Lower leg skin (tissue), 3 donors: Measurements from ENCODE around the gene OR5D16.

Experiments used
- POLR2A ChIP-seq, 2 donors: fragments of 450-650 bp; IDR thresholded peaks; one replicate each; pipeline ENCODE4 v1.6.1; 2016 to 2017; ENCODE audit warnings: antibody characterized with exemption in 2 of 2, mild to moderate bottlenecking in 1 of 2, moderate library complexity in 1 of 2
- TF ChIP-seq, protein P1 (sequence below), 3 donors: fragments of 450-650 bp; IDR thresholded peaks; one replicate each; pipeline ENCODE4 v1.5.1; 2016; ENCODE audit warnings: antibody characterized with exemption in 3 of 3, mild to moderate bottlenecking in 3 of 3, moderate library complexity in 2 of 3

DNA sequence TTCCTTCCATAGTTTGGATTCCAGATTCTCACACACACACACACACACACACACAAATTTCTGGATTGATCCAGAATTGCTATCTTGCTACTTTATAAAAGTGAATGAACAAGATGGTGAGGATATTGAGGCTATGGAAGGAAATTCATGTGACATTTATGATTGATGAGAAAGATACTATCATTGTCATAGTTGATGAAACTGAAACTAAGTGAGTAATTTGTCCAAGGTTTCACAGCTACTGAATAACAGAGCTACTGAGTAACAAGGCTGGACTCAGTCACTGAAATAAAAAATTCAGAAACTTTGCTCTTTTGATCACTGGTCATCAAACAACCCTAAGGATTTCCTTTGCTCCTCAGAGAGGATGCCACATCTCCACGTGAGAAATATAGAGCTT, 16.2 kb downstream of the OR5D16 start:
- TF ChIP-seq, protein P1, sequence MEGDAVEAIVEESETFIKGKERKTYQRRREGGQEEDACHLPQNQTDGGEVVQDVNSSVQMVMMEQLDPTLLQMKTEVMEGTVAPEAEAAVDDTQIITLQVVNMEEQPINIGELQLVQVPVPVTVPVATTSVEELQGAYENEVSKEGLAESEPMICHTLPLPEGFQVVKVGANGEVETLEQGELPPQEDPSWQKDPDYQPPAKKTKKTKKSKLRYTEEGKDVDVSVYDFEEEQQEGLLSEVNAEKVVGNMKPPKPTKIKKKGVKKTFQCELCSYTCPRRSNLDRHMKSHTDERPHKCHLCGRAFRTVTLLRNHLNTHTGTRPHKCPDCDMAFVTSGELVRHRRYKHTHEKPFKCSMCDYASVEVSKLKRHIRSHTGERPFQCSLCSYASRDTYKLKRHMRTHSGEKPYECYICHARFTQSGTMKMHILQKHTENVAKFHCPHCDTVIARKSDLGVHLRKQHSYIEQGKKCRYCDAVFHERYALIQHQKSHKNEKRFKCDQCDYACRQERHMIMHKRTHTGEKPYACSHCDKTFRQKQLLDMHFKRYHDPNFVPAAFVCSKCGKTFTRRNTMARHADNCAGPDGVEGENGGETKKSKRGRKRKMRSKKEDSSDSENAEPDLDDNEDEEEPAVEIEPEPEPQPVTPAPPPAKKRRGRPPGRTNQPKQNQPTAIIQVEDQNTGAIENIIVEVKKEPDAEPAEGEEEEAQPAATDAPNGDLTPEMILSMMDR (IDR thresholded peaks at IDR 0.05): no peak
- TF ChIP-seq POLR2A (IDR thresholded peaks at IDR 0.05): no peak
